HCT116 (cell line): ENCODE results near the gene GPHA2. TPM values are rescaled to one million over a fixed set of nuclear protein-coding genes. Genes with fewer than 3 reads are reported as not detected.

Experiments
- ATAC-seq: fragments of 200-7000 bp; cut with Tn5 transposase; 2 replicates; pipeline ENCODE4 v1.9.1; 2020; ENCODE audit warnings: mild to moderate bottlenecking, moderate library complexity
- BruUV-seq: library from RNA; stranded (reverse); fragments of 400-500 nt; replicated peaks from 2 replicates; lab custom pipeline; 2021; lab: Mats Ljungman, UMichigan
- CTCF ChIA-PET: fragments of 300-600 bp; sonication (Branson Sonifier 250); formaldehyde crosslinking; loops from one replicate; lab custom pipeline; 2021; ENCODE audit warnings: antibody characterized with exemption; lab: Charles Lee
- POLR2A ChIA-PET: fragments of 300-600, 350-600 bp; sonication (Branson Sonifier 250); formaldehyde crosslinking; loops from one replicate; lab custom pipeline; 2021; ENCODE audit warnings: antibody characterized with exemption; lab: Charles Lee
- RAD21 ChIA-PET, 2 experiments: fragments of 300-600 bp; sonication (Branson Sonifier 250); formaldehyde crosslinking; loops; one replicate each; lab custom pipeline; 2023; ENCODE audit warnings: low total read pairs in 2 of 2; ENCODE audit not compliant: uncharacterized antibody in 2 of 2, unreplicated experiment in 2 of 2, low non-redundant PET in 1 of 2; lab: Charles Lee
- DNase-seq: peaks from one replicate; pipeline ENCODE4 v3.0.0-alpha.2; 2010; ENCODE audit warnings: low read depth, low spot score
- H2AFZ ChIP-seq: fragments of 200-600 bp; shearing (Covaris generic), sonication (generic); 2 replicates; pipeline ENCODE4 v1.6.1; 2017; ENCODE audit warnings: low read depth, mixed run types, mixed read lengths, antibody characterized with exemption, low read length; ENCODE audit not compliant: poor library complexity, severe bottlenecking
- H3K27ac ChIP-seq: 2 replicates; pipeline ENCODE4 v1.5.1; 2012; ENCODE audit warnings: low read depth, low read length
- H3K27me3 ChIP-seq: fragments of 200-600 bp; sonication (generic); 2 replicates; pipeline ENCODE4 v1.6.1; 2016; ENCODE audit warnings: mixed run types, low read length, mixed read lengths; ENCODE audit not compliant: insufficient read depth
- H3K36me3 ChIP-seq, 2 experiments: fragments of 200-500 bp in 1 of 2; fragments of 200-600 bp in 1 of 2; sonication (Bioruptor generic) in 1 of 2; sonication (generic) in 1 of 2; 2 replicates each; pipeline versions ENCODE4 v1.5.1 to v1.6.1; 2014 to 2016; ENCODE audit warnings: low read length in 2 of 2, inconsistent platforms in 1 of 2, mixed read lengths in 1 of 2, mixed run types in 1 of 2; ENCODE audit not compliant: insufficient read depth in 2 of 2, control insufficient read depth in 1 of 2
- H3K4me1 ChIP-seq, 2 experiments: fragments of 200-600 bp in 1 of 2; sonication (generic) in 1 of 2; 2 replicates each; pipeline versions ENCODE4 v1.5.1 to v1.6.1; 2012 to 2017; ENCODE audit warnings: low read length in 2 of 2, inconsistent platforms in 1 of 2, mild to moderate bottlenecking in 1 of 2, mixed read lengths in 1 of 2, mixed run types in 1 of 2, moderate library complexity in 1 of 2; ENCODE audit not compliant: insufficient read depth in 2 of 2, control insufficient read depth in 1 of 2
- H3K4me2 ChIP-seq: fragments of 200-600 bp; sonication (generic); 2 replicates; pipeline ENCODE4 v1.6.1; 2017; ENCODE audit warnings: mixed run types, low read length, mixed read lengths
- H3K4me3 ChIP-seq, 2 experiments: fragments of 200-600 bp in 1 of 2; sonication (generic) in 1 of 2; replicated peaks in 1 of 2; 2 replicates each; pipeline ENCODE4 v1.5.1; 2011 to 2016; ENCODE audit warnings: low read length in 2 of 2, control low read depth in 1 of 2, low read depth in 1 of 2, mild to moderate bottlenecking in 1 of 2, mixed read lengths in 1 of 2, mixed run types in 1 of 2
- H3K79me2 ChIP-seq: fragments of 200-600 bp; sonication (generic); 2 replicates; pipeline ENCODE4 v1.6.1; 2017; ENCODE audit warnings: mild to moderate bottlenecking, mixed run types, low read length, moderate library complexity, mixed read lengths; ENCODE audit not compliant: insufficient read depth
- H3K9ac ChIP-seq: fragments of 200-600 bp; sonication (generic); 2 replicates; pipeline ENCODE4 v1.6.1; 2016; ENCODE audit warnings: low read length, mixed read lengths
- H3K9me2 ChIP-seq: fragments of 200-600 bp; sonication (generic), shearing (Covaris generic); 2 replicates; pipeline ENCODE4 v1.6.1; 2017; ENCODE audit warnings: mixed run types, mild to moderate bottlenecking, moderate library complexity; ENCODE audit not compliant: insufficient read depth
- H3K9me3 ChIP-seq, 2 experiments: fragments of 200-500 bp in 1 of 2; fragments of 200-600 bp in 1 of 2; sonication (Bioruptor generic) in 1 of 2; sonication (generic) in 1 of 2; 2 replicates each; pipeline ENCODE4 v1.6.1; 2014 to 2017; ENCODE audit warnings: low read length in 2 of 2, mixed read lengths in 2 of 2, inconsistent platforms in 1 of 2, low read depth in 1 of 2, mild to moderate bottlenecking in 1 of 2, mixed run types in 1 of 2, moderate library complexity in 1 of 2; ENCODE audit not compliant: control insufficient read depth in 1 of 2, insufficient read depth in 1 of 2
- H4K20me1 ChIP-seq: fragments of 200-600 bp; sonication (generic), shearing (Covaris generic); 2 replicates; pipeline ENCODE4 v1.6.1; 2017; ENCODE audit warnings: mixed run types, mild to moderate bottlenecking, moderate library complexity; ENCODE audit not compliant: insufficient read depth
- CEBPB ChIP-seq: IDR thresholded peaks from 2 replicates; pipeline ENCODE4 v1.6.1; 2012; ENCODE audit warnings: low read depth
- EGR1 ChIP-seq: IDR thresholded peaks from 2 replicates; pipeline ENCODE4 v1.6.1; 2012; ENCODE audit warnings: low read depth
- ELF1 ChIP-seq: IDR thresholded peaks from 2 replicates; pipeline ENCODE4 v1.6.1; 2012; ENCODE audit warnings: low read depth, borderline replicate concordance
- EZH2 ChIP-seq: fragments of 200-600 bp; sonication (generic); IDR thresholded peaks from 2 replicates; pipeline ENCODE4 v1.6.1; 2017; ENCODE audit warnings: antibody characterized with exemption, mixed run types
- EZH2phosphoT487 ChIP-seq: fragments of 200-600 bp; IDR thresholded peaks from 2 replicates; pipeline ENCODE4 v1.6.1; 2018; ENCODE audit warnings: antibody characterized with exemption, borderline replicate concordance
- FOSL1 ChIP-seq: IDR thresholded peaks from 2 replicates; pipeline ENCODE4 v1.6.1; 2012; ENCODE audit warnings: low read depth
- MAX ChIP-seq: IDR thresholded peaks from 2 replicates; pipeline ENCODE4 v1.6.1; 2012
- POLR2AphosphoS5 ChIP-seq: IDR thresholded peaks from 2 replicates; pipeline ENCODE4 v1.6.1; 2011; ENCODE audit warnings: mild to moderate bottlenecking, low read depth, low read length, moderate library complexity
- RAD21 ChIP-seq: IDR thresholded peaks from 2 replicates; pipeline ENCODE4 v1.6.1; 2012; ENCODE audit warnings: low read depth, mild to moderate bottlenecking
- REST ChIP-seq: IDR thresholded peaks from 2 replicates; pipeline ENCODE4 v1.6.1; 2012; ENCODE audit warnings: low read depth
- SIN3A ChIP-seq: IDR thresholded peaks from 2 replicates; pipeline ENCODE4 v1.6.1; 2012; ENCODE audit warnings: low read depth
- SRF ChIP-seq: IDR thresholded peaks from 2 replicates; pipeline ENCODE4 v1.6.1; 2012; ENCODE audit warnings: low read depth
- TCF7L2 ChIP-seq: IDR thresholded peaks from 2 replicates; pipeline ENCODE4 v1.7.0; 2011; ENCODE audit warnings: borderline replicate concordance, inconsistent platforms; ENCODE audit not compliant: insufficient read depth, insufficient read length; ENCODE audit errors: extremely low read depth
- ZNF274 ChIP-seq: fragments of 200-500 bp; sonication (Bioruptor generic); IDR thresholded peaks from 2 replicates; pipeline ENCODE4 v1.6.1; 2014; ENCODE audit warnings: mild to moderate bottlenecking, low read depth, low read length, inconsistent platforms
- intact Hi-C: fragments of 100-400 bp; cut with micrococcal nuclease; formaldehyde crosslinking; loops from 2 replicates; pipeline ENCODE4 v1.10.0; 2022
- total RNA-seq: library from RNA; stranded (reverse); gene quantifications from one replicate; pipeline ENCODE4 v1.2.1, GENCODE V29; 2021; ENCODE audit not compliant: unreplicated experiment
- TF ChIP-seq, protein P1 (sequence below), 3 experiments: fragments of 200-600 bp in 1 of 3; sonication (generic) in 1 of 3; IDR thresholded peaks in 2 of 3; conservative IDR thresholded peaks in 1 of 3; 2 replicates each; pipeline ENCODE4 v1.5.1; 2012 to 2017; ENCODE audit warnings: low read depth in 2 of 3, low read length in 2 of 3, antibody characterized with exemption in 1 of 3, borderline replicate concordance in 1 of 3, control low read depth in 1 of 3, mild to moderate bottlenecking in 1 of 3, mixed read lengths in 1 of 3, mixed run types in 1 of 3, moderate library complexity in 1 of 3; ENCODE audit not compliant: insufficient read depth in 1 of 3
- TF ChIP-seq, protein P2 (sequence below): IDR thresholded peaks from 2 replicates; pipeline ENCODE4 v1.6.1; 2011; ENCODE audit warnings: mild to moderate bottlenecking, low read length, moderate library complexity; ENCODE audit not compliant: insufficient replicate concordance; ENCODE audit errors: extremely low read depth
- TF ChIP-seq, protein P3 (sequence below): IDR thresholded peaks from 2 replicates; pipeline ENCODE4 v1.6.1; 2012

GPHA2 gene
- total RNA-seq, 1 experiment from 2014 or later, result not detected

GRCh38 chr11:64893194-64894069 lies 42.3 kb downstream of the GPHA2 start:
- Histone ChIP-seq H3K27ac (no peak overlapping the region; the same call in 1 of the 2 replicates), H2AFZ (no peak overlapping the region), H3K27me3 (no peaks in the 10 kb centered on the region), H3K4me1 (peaks cover 0 to 24% of the 10 kb centered on the region in 2 experiments; a peak in 3 of 4 replicates), H3K9me2 (no peaks in the 10 kb centered on the region), H3K4me3 (no peak overlapping the region), H3K36me3 (no peaks in the 10 kb centered on the region), H3K79me2 (no peaks in the 10 kb centered on the region), H3K4me2 (0 out of 2 replicates have a peak overlapping the region, but pooled peaks have one; percentile 13), H3K9ac (no peak overlapping the region), H3K9me3 (no peaks in the 10 kb centered on the region), H4K20me1 (no peaks in the 10 kb centered on the region)
- POLR2A ChIA-PET, result no interaction called here
- RAD21 ChIA-PET, result interaction anchor here in 1 of 2 experiments (1.3 kb wide), 1 partner anchor 45 kb away, joined by 4 read pairs; no protein-coding TSS in a partner anchor
- BruUV-seq, result no TSS peak
- ATAC-seq, result no peak
- DNase-seq, result no peak
- CTCF ChIA-PET, result interaction anchor here (0.8 to 10.8 kb wide), 3 partner anchors 38 to 106 kb away, joined by 3 to 112 read pairs (median 3); no protein-coding TSS in a partner anchor
- intact Hi-C loops, result loop anchor here (1.0 kb wide), 1 partner anchor 46 kb away; no protein-coding TSS in a partner anchor
- TF ChIP-seq ZNF274 (no peak), RAD21 (no peak), EGR1 (no peak), SIN3A (no peak), FOSL1 (no peak), ELF1 (no peak), REST (no peak), TCF7L2 (no peak), SRF (no peak), CEBPB (no peak), EZH2 (no peak), MAX (no peak), EZH2phosphoT487 (no peak), POLR2AphosphoS5 (no peak)
- TF ChIP-seq, protein P1, sequence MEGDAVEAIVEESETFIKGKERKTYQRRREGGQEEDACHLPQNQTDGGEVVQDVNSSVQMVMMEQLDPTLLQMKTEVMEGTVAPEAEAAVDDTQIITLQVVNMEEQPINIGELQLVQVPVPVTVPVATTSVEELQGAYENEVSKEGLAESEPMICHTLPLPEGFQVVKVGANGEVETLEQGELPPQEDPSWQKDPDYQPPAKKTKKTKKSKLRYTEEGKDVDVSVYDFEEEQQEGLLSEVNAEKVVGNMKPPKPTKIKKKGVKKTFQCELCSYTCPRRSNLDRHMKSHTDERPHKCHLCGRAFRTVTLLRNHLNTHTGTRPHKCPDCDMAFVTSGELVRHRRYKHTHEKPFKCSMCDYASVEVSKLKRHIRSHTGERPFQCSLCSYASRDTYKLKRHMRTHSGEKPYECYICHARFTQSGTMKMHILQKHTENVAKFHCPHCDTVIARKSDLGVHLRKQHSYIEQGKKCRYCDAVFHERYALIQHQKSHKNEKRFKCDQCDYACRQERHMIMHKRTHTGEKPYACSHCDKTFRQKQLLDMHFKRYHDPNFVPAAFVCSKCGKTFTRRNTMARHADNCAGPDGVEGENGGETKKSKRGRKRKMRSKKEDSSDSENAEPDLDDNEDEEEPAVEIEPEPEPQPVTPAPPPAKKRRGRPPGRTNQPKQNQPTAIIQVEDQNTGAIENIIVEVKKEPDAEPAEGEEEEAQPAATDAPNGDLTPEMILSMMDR (IDR thresholded peaks at IDR 0.05 in 2 of 3, conservative IDR thresholded peaks at IDR 0.05 in 1 of 3; ENCODE audit: borderline replicate concordance in 1 of 3, insufficient read depth in 1 of 3, low read depth in 2 of 3, low read length in 2 of 3), result no peak
- TF ChIP-seq, protein P2, sequence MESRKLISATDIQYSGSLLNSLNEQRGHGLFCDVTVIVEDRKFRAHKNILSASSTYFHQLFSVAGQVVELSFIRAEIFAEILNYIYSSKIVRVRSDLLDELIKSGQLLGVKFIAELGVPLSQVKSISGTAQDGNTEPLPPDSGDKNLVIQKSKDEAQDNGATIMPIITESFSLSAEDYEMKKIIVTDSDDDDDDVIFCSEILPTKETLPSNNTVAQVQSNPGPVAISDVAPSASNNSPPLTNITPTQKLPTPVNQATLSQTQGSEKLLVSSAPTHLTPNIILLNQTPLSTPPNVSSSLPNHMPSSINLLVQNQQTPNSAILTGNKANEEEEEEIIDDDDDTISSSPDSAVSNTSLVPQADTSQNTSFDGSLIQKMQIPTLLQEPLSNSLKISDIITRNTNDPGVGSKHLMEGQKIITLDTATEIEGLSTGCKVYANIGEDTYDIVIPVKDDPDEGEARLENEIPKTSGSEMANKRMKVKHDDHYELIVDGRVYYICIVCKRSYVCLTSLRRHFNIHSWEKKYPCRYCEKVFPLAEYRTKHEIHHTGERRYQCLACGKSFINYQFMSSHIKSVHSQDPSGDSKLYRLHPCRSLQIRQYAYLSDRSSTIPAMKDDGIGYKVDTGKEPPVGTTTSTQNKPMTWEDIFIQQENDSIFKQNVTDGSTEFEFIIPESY, result no peak
- TF ChIP-seq, protein P3, sequence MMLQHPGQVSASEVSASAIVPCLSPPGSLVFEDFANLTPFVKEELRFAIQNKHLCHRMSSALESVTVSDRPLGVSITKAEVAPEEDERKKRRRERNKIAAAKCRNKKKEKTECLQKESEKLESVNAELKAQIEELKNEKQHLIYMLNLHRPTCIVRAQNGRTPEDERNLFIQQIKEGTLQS, result no peak
